Neural cell (in vitro differentiated cells): Measurements from ENCODE around the gene ARHGAP4.

ENCODE experiments used
- CTCF ChIP-seq: fragments of 450-650 bp; IDR thresholded peaks from 2 replicates; pipeline ENCODE4 v1.5.1; 2014; ENCODE audit warnings: antibody characterized with exemption, mild to moderate bottlenecking, moderate library complexity; ENCODE audit not compliant: poor library complexity, severe bottlenecking
- POLR2AphosphoS5 ChIP-seq: IDR thresholded peaks from 2 replicates; pipeline ENCODE4 v1.6.1; 2012
- RAD21 ChIP-seq: fragments of 450-650 bp; conservative IDR thresholded peaks from 2 replicates; pipeline ENCODE4 v1.6.1; 2014; ENCODE audit warnings: antibody characterized with exemption, mild to moderate bottlenecking, moderate library complexity
- REST ChIP-seq: IDR thresholded peaks from 2 replicates; pipeline ENCODE4 v1.6.1; 2012; ENCODE audit warnings: borderline replicate concordance
- TAF1 ChIP-seq: IDR thresholded peaks from 2 replicates; pipeline ENCODE4 v1.6.1; 2012; ENCODE audit warnings: low read depth

DNA sequence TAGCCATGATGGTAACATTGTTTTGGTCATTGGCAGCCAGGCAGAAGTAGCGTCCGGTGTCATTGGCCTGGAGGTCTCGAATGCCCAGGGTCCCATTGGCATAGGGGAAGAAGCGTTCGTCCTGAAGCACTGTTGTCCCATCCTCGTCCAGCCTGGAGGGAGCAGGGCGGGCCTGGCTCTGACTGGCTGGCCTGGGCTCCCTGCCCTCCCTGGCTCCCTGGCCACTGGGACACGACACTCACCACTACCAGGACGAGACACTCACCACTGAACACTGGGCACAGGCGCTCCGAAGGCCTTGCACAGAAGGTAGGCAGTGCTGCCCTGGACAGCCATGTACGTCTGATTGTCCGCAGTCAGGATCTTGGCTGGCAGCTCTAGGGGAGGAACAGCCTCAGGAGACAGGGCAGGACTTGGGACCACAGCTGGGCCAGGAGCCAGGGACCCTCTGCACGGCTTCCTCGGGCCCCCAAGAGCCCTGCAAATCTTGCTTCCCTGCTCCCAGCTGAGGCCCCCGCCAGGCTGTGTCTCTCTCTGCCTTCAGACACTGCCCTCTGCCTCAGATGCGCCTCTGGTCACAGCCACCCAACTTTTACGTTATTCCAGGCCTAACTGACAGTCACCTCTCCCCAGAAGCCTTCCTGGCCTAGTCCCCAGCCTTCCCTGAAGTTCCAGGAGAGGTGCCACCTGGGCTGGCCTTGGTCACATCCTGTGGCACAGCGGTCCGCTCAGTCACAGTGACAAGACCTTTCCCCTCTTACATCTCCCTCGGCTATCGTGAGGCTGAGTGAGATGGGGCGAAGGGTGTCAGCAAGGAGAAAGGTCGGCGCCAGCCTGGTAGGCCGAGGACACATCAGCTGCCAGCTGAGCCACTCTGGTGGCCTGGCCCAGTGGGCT lies 57.2 kb downstream of the ARHGAP4 start:
- TF ChIP-seq POLR2AphosphoS5 (no peak), CTCF (no peak), REST (no peak), TAF1 (no peak), RAD21 (no peak)
